GM19023 (cell line): ENCODE data around the gene PAK4.
"Not testable (repeated sequence)": the region's sequence is repeated elsewhere in the genome, so short reads cannot be mapped to it uniquely, and the experiment has no call there.

ENCODE experiments used
- ATAC-seq: cut with Tn5 transposase; IDR thresholded peaks from one replicate; pipeline ENCODE4 v1.9.1; 2021; ENCODE audit warnings: mild to moderate bottlenecking, moderate library complexity; ENCODE audit not compliant: unreplicated experiment

The PAK4 gene

GRCh38 chr19:39202998-39203355 is 77.4 kb downstream of the PAK4 start:
- no peak for ATAC-seq

GRCh38 chr19:39203372-39204341 is 78.1 kb downstream of the PAK4 start, which contains the start of gene SYCN:
Gene SYCN (minus strand): TSS chr19:39204263. CDS start chr19:39204254, 9 bp downstream.
- no peak for ATAC-seq

- ATAC-seq, result no peak
Observed at GRCh38 chr19:39205449-39205764, 79.8 kb downstream of the PAK4 start.

DNA sequence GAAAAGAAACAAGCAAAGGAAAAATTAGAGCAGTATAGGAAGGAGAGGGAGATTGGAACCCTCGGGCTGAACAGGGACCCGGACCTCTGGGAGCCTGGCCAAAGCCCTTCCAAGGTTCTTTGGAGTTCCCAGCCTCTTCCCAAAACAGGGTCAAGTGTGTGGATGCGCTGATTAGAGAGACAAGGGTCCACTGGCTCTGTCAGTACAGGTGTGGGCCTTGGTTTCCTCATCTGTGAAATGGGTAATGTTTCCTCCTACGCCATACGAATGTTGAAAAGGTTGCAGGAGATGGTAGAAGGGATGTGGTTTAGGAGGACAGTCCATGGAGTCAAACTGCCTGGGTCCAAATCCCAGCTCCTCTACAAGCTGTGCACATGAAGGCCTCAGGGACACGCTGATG is 80.5 kb downstream of the PAK4 start:
- no peak for ATAC-seq

DNA sequence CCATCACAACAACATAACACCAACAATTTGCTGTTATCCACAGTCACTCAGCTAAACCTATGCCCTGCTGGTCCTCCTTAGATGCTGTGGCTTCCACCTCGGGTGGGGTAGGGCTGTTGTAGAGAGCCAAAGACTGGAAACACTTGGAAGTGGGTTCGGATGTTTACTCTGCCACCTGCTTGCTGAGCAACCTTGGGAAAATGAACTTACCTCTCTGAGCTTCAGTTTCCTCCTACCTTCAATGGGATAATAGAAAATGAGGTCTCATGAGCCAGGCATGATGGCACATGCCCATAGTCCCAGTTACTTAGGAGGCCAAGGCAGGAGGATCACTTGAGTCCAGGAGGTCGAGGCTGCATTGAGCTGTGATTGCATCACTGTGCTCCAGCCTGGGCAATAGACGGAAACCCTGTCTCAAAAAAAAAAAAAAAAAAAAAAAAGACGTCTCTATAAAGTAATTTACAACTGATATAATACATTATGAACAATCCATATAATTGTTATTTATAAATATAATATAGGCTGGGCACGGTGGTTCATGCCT is 81.8 kb downstream of the PAK4 start:
- ATAC-seq, result no peak

GRCh38 chr19:39208175-39208795 is 82.7 kb downstream of the PAK4 start:
- ATAC-seq, result no peak

DNA sequence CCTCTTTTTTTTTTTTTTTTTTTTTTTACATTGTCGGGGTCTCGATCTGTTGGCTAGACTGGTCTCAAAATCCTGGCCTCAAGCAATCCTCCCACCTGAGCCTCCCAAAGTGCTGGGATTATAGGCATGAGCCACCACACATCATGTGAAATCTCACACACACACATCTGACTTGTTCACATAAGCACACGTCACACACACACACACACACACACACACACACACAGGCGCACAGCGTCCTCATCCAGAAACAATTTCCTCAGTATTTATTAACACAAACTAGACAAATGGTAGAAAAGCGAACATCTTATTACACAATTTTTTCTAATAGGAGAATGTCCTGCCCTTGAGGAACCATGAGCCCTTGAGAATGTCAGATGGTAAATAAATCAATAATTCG is 83.6 kb downstream of the PAK4 start:
- no peak for ATAC-seq

DNA sequence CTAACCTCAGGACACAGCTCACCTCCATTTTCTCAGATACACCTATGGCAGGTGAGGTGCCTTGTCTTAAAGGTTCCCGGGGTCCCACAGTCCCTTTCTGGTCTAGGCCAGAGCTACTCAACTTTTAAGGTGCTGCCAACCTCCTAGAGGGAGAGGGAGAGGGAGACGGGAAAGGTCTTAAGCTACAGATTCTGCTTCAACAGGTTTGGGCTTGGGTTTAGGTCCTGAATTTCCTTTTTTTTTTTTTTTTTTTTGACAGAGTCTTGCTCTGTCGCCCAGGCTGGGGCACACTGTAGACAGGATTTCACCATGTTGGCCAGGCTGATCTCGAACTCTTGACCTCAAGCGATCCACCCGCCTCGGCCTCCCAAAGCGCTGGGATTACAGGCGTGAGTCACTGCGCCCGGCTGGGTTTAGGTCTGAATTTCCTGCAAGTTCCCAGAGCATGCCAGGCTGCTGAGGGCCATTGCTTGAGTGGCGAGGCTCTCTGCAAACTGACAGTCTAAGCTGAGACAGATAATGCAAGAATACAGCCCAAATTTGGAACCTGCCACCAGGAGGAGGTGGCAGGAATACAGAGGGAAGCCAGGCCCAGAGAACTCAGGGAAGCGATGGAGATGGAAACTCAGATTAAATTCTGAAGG is 86.3 kb downstream of the PAK4 start:
- no peak for ATAC-seq

DNA sequence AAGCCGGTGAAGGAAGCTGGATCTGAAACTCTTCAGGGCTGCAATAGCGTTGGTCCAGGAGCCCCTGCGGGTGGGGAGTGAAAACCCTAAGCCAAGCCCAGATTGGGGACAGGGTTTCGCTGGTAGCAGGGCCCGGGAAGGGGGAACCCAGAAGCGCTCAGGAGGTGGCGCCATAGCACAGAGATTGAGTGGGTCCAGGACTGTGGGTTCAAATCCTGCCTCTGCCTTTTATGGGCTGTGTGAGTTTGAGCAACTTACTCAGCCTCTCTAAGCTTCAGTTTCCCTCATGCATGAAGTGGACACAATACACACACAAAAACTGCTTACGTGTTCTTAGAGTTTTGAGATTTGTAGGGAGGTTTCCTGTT is 86.8 kb downstream of the PAK4 start:
- no peak for ATAC-seq

DNA sequence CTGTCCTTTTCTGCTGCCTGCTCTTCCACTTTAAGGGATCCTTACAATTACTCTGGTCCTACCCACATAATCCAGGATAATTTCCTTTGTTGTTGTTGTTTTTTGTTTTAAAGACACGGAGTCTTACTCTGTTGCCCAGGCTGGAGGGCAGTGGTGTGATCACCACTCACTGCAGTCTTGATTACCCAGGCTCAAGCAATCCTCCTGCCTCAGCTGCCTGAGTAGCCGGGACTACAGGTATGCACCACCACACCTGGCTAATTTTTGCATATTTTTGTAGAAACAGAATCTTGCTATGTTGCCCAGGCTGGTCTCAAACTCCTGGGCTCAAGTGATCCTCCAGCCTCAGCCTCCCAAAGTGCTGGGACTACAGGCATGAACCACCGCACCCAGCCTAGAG is 89.7 kb downstream of the PAK4 start:
- not testable (repeated sequence) for ATAC-seq

GRCh38 chr19:39217094-39217493 is 91.5 kb downstream of the PAK4 start:
- no peak for ATAC-seq

DNA sequence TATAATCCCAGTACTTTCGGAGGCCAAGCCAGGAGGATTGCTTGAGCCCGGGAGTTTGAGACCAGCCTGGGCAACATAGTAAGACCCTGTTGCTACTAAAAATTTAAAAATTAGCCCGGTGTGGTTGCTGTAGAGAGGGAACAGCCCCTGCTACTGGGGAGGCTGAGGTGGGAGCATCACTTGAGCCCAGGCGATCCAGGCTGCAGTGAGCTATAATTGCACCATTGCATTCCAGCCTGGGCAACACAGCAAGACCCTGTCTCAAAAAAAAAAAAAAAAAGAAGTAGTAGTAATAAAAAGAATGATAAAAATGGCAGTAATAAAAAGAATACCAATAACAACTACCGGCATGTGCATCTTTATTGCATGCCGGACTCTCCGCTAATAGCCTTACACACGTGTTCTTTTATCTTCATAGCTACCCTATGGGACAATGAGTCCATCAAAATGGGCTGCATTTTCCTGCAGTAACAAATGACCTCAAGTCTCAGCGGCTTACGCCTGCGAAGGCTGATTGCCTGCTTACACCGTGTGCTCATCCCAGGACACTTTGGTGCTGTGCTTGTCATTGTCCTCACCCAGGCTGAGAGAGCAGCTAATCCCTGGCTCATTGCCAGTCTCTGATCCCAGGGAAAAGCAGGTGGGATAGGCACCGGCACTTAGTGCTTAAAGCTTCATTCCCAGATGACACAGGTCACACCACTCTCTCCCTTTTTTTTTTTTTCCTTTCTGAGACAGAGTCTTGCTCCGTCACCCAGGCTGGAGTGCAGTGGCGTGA is 92.8 kb downstream of the PAK4 start:
- no peak for ATAC-seq

DNA sequence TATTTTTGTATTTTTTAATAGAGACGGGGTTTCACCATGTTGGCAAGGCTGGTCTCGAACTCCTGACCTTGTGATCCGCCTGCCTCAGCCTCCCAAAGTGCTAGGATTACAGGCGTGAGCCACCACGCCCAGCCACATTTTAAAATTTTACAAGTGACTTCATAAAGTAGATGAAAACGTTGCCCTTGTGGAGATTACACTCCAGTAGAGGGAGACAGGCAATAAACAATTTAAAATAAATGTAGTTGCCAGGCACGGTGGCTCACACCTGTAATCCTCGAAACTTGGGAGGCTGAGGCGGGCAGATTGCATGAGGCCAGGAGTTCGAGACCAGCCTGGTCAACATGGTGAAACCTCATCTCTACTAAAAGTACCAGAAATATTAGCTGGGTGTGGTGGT is 93.5 kb downstream of the PAK4 start:
- not testable (repeated sequence) for ATAC-seq

- ATAC-seq, result no peak
Observed at GRCh38 chr19:39223703-39224279, 98.2 kb downstream of the PAK4 start.

GRCh38 chr19:39224910-39225309 is 99.3 kb downstream of the PAK4 start:
- no peak for ATAC-seq
